A673 (cell line): Measurements from ENCODE around the gene BCL2. TPM values are rescaled to one million over a fixed set of nuclear protein-coding genes. Genes with fewer than 3 reads are reported as not detected.

Experiments
- BruUV-seq: library from RNA; stranded (reverse); fragments of 400-500 nt; replicated peaks from 2 replicates; lab custom pipeline; 2021; lab: Mats Ljungman, UMichigan
- CTCF ChIA-PET: fragments of 300-600 bp; sonication (Branson Sonifier 250); formaldehyde crosslinking; loops from one replicate; lab custom pipeline; 2022; ENCODE audit warnings: antibody characterized with exemption; lab: Charles Lee
- POLR2A ChIA-PET: fragments of 300-600 bp; sonication (Branson Sonifier 250); formaldehyde crosslinking; loops from one replicate; lab custom pipeline; 2022; ENCODE audit warnings: antibody characterized with exemption; ENCODE audit not compliant: low non-redundant PET; lab: Charles Lee
- DNase-seq: peaks from one replicate; pipeline ENCODE4 v3.0.0-alpha.2; 2015; ENCODE audit warnings: low spot score
- H3K27ac ChIP-seq: fragments of 200-600 bp; sonication (generic); 2 replicates; pipeline ENCODE4 v1.5.1; 2016; ENCODE audit warnings: mixed run types, low read depth, mild to moderate bottlenecking, mixed read lengths, antibody characterized with exemption, low read length; ENCODE audit not compliant: poor library complexity, severe bottlenecking
- H3K27me3 ChIP-seq: fragments of 200-600 bp; sonication (generic); replicated peaks from 2 replicates; pipeline ENCODE4 v1.6.1; 2017; ENCODE audit warnings: mixed run types, low read depth, mild to moderate bottlenecking, mixed read lengths, antibody characterized with exemption, low read length; ENCODE audit not compliant: insufficient read depth, poor library complexity
- H3K36me3 ChIP-seq: fragments of 200-600 bp; sonication (generic); 2 replicates; pipeline ENCODE4 v1.6.1; 2016; ENCODE audit warnings: mixed run types, mild to moderate bottlenecking, mixed read lengths, antibody characterized with exemption, low read length; ENCODE audit not compliant: insufficient read depth, poor library complexity, severe bottlenecking
- H3K4me1 ChIP-seq: fragments of 200-600 bp; sonication (generic); 2 replicates; pipeline ENCODE4 v1.6.1; 2017; ENCODE audit warnings: mixed run types, mild to moderate bottlenecking, mixed read lengths, antibody characterized with exemption, low read length; ENCODE audit not compliant: insufficient read depth, poor library complexity, severe bottlenecking
- H3K4me3 ChIP-seq: fragments of 200-600 bp; sonication (generic); 2 replicates; pipeline ENCODE4 v1.5.1; 2016; ENCODE audit warnings: low read depth, mixed run types, mild to moderate bottlenecking, mixed read lengths, low read length; ENCODE audit not compliant: poor library complexity, severe bottlenecking
- H3K9me3 ChIP-seq: fragments of 200-600 bp; sonication (generic); 2 replicates; pipeline ENCODE4 v1.6.1; 2016; ENCODE audit warnings: mixed run types, low read depth, mild to moderate bottlenecking, mixed read lengths, antibody characterized with exemption, low read length; ENCODE audit not compliant: poor library complexity, severe bottlenecking
- EZH2 ChIP-seq: fragments of 200-600 bp; sonication (generic); IDR thresholded peaks from 2 replicates; pipeline ENCODE4 v1.6.1; 2017; ENCODE audit warnings: borderline replicate concordance, low read depth, mild to moderate bottlenecking, mixed read lengths, antibody characterized with exemption, low read length; ENCODE audit not compliant: poor library complexity, severe bottlenecking
- intact Hi-C: fragments of 100-400 bp; cut with micrococcal nuclease; formaldehyde crosslinking; loops from one replicate; pipeline ENCODE4 v1.10.0; 2022; ENCODE audit not compliant: unreplicated experiment
- total RNA-seq: library from RNA; stranded (reverse); gene quantifications from 2 replicates; pipeline ENCODE4 v1.2.3, GENCODE V29; 2021
- TF ChIP-seq, protein P1 (sequence below): fragments of 300-800, 200-600 bp; sonication (generic); conservative IDR thresholded peaks from 2 replicates; pipeline ENCODE4 v1.5.1; 2017; ENCODE audit warnings: low read depth, mild to moderate bottlenecking, antibody characterized with exemption, low read length, moderate library complexity, mixed read lengths

BCL2 gene
- total RNA-seq, 1 experiment from 2014 or later, result 24.9 TPM

DNA sequence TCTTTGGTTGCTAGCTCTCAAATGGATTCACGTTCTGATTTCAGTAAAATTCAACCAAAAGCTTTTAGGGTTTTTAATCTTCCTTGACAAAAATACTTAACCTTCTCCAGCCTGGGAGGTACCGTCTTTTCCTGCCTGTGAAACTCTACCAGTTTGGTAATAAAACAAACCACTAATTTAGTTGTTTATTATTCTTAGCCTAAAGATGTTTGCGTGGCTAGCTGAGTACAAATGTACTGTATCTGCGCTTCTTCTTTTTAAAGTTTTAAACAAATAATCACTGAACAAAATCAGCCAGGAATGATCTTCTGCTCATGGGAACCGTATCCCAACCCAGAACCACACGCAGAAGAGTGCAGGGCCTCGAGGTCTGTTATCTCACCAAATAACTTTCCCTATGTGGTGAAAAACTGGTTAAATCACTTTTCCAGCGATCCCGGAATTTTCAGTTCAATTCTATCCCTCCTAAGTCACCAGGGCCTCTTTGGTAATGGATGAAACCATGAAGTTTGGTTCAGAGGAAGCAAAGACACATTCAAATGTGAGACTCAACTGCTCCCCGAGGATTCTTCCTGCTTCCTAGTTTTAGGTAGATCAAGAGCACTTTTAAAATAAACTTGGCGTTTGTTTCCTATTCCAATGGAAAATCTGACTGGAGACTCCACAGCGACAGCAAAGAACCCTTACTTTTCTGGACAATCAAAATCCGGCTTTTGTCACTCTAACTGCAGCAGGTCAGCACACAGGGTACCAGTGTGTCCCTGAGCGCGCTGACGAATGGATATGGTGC, 36.1 kb downstream of the BCL2 start:
- DNase-seq, result no peak
- no peaks in the 10 kb centered on the region for H3K4me1 ChIP-seq
- no peaks in the 10 kb centered on the region for H3K36me3 ChIP-seq
- no peaks in the 10 kb centered on the region for H3K9me3 ChIP-seq
- no peaks in the 10 kb centered on the region for H3K27me3 ChIP-seq
- intact Hi-C loops, result no loop called here
- POLR2A ChIA-PET, result no interaction called here
- no peak overlapping the region for H3K27ac ChIP-seq
- CTCF ChIA-PET, result no interaction called here
- no TSS peak for BruUV-seq
- TF ChIP-seq EZH2, result no peak
- TF ChIP-seq, protein P1, sequence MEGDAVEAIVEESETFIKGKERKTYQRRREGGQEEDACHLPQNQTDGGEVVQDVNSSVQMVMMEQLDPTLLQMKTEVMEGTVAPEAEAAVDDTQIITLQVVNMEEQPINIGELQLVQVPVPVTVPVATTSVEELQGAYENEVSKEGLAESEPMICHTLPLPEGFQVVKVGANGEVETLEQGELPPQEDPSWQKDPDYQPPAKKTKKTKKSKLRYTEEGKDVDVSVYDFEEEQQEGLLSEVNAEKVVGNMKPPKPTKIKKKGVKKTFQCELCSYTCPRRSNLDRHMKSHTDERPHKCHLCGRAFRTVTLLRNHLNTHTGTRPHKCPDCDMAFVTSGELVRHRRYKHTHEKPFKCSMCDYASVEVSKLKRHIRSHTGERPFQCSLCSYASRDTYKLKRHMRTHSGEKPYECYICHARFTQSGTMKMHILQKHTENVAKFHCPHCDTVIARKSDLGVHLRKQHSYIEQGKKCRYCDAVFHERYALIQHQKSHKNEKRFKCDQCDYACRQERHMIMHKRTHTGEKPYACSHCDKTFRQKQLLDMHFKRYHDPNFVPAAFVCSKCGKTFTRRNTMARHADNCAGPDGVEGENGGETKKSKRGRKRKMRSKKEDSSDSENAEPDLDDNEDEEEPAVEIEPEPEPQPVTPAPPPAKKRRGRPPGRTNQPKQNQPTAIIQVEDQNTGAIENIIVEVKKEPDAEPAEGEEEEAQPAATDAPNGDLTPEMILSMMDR, result no peak
- no peak overlapping the region for H3K4me3 ChIP-seq

DNA sequence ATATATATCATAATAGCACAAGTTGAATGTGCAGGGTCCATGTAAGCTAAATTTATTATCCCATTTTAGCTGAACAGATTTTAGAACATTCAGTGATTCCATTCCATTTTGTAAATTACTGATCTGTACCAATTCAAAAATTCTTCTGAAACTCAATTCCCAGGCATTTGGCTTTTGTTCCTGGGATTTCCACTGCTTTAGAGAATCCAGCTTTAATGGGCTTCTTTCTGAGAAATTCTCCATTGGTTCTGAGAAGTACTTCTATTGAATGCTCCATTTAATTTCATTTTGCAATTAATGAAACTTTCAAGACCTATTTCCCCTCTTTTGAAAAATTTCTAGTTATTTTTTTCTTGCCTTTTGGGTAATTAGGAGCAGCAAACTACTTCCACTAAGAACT, 36.8 kb downstream of the BCL2 start:
- POLR2A ChIA-PET, result no interaction called here
- no peaks in the 10 kb centered on the region for H3K36me3 ChIP-seq
- intact Hi-C loops, result no loop called here
- DNase-seq, result no peak
- no peak overlapping the region for H3K4me3 ChIP-seq
- CTCF ChIA-PET, result no interaction called here
- BruUV-seq, result no TSS peak
- H3K27me3 ChIP-seq, result no peaks in the 10 kb centered on the region
- H3K27ac ChIP-seq, result no peak overlapping the region
- TF ChIP-seq, protein P1, result no peak
- no peak for TF ChIP-seq EZH2
- no peaks in the 10 kb centered on the region for H3K4me1 ChIP-seq
- no peaks in the 10 kb centered on the region for H3K9me3 ChIP-seq

DNA sequence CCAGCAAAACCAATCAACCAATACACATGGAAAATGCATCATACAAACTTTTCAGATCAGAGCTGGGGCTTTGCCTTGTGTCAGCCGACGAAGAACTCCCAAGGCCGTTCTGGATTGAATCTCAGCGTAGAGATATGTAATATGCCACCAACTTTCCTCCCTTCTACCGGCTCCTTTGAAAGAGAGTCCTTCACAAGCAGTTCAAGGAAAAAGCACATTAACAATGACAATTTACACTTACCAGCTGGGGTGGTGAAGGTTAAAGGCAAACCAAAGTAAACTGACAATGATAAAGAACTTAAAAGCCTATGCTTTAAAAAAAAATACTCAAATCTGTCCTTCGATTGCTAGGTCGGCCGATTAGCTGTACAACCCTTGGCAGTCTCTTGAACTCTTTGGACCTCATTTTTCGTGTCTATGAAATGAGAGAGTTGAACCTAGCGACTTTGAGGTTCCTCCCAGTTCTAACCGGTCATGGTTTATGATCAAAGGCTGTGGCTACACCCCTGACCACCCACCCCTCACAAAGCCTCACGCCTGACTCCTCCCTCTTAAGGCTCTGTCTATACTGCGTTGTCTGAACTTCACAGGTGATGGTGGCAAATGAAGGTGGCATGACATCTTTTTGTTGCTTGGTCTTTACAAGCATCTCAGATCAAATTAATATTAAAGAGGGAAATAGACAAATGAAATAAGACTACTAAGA, 46.2 kb downstream of the BCL2 start:
- no peaks in the 10 kb centered on the region for H3K27me3 ChIP-seq
- no peak for DNase-seq
- H3K4me1 ChIP-seq, result peaks cover 14% of the 10 kb centered on the region
- intact Hi-C loops, result no loop called here
- BruUV-seq, result no TSS peak
- H3K4me3 ChIP-seq, result no peak overlapping the region
- CTCF ChIA-PET, result no interaction called here
- H3K27ac ChIP-seq, result no peak overlapping the region
- H3K9me3 ChIP-seq, result no peaks in the 10 kb centered on the region
- POLR2A ChIA-PET, result interaction anchor here (0.6 kb wide), 1 partner anchor 108 kb away, joined by 3 read pairs; no protein-coding TSS in a partner anchor
- H3K36me3 ChIP-seq, result no peaks in the 10 kb centered on the region
- TF ChIP-seq, protein P1, result no peak
- no peak for TF ChIP-seq EZH2
